Endothelial cell of umbilical vein (primary cell): ENCODE measurements around the gene AKT3. TPM values are rescaled to one million over a fixed set of nuclear protein-coding genes. Genes with fewer than 3 reads are reported as not detected.

Source experiments
- BruUV-seq: library from RNA; stranded (reverse); fragments of 400-500 nt; replicated peaks from 2 replicates; lab custom pipeline; 2021; lab: Mats Ljungman, UMichigan
- CTCF ChIA-PET: fragments of 300-600, 350-600 bp; sonication (Branson Sonifier 250); formaldehyde crosslinking; loops from one replicate; lab custom pipeline; 2021; ENCODE audit warnings: antibody characterized with exemption, inconsistent platforms; lab: Charles Lee
- POLR2A ChIA-PET: fragments of 300-600, 350-600 bp; sonication (Branson Sonifier 250); formaldehyde crosslinking; loops from one replicate; lab custom pipeline; 2021; ENCODE audit warnings: antibody characterized with exemption, inconsistent platforms; lab: Charles Lee
- DNase-seq: peaks from one replicate; pipeline ENCODE4 v3.0.0-alpha.2; 2011; ENCODE audit warnings: low read depth, low spot score
- FAIRE-seq: peaks from 2 replicates; lab custom pipeline; 2011; peaks lifted over from hg19 to GRCh38; lab: Jason Lieb, UNC
- H2AFZ ChIP-seq: 2 replicates; pipeline ENCODE4 v1.6.0; 2012; ENCODE audit warnings: low read depth, low read length, control low read depth, inconsistent platforms
- H3K27ac ChIP-seq: 2 replicates; pipeline ENCODE4 v1.5.1; 2011; ENCODE audit warnings: low read depth, mild to moderate bottlenecking, control low read depth, low read length, moderate library complexity; ENCODE audit not compliant: insufficient read depth
- H3K27me3 ChIP-seq, 2 experiments: 2 replicates each; pipeline versions ENCODE4 v1.6.0 to v1.6.1; 2011; ENCODE audit warnings: low read length in 2 of 2, mixed read lengths in 1 of 2; ENCODE audit not compliant: control insufficient read depth in 2 of 2, insufficient read depth in 2 of 2
- H3K36me3 ChIP-seq, 2 experiments: 2 replicates in 1 of 2; 3 replicates in 1 of 2; pipeline ENCODE4 v1.5.1; 2011; ENCODE audit warnings: low read length in 2 of 2, mild to moderate bottlenecking in 1 of 2, moderate library complexity in 1 of 2; ENCODE audit not compliant: control insufficient read depth in 2 of 2, insufficient read depth in 2 of 2; ENCODE audit errors: extremely low read depth in 1 of 2
- H3K4me1 ChIP-seq: 3 replicates; pipeline ENCODE4 v1.5.1; 2011; ENCODE audit warnings: mild to moderate bottlenecking, low read length; ENCODE audit not compliant: control insufficient read depth, insufficient read depth; ENCODE audit errors: extremely low read depth
- H3K4me2 ChIP-seq: 2 replicates; pipeline ENCODE4 v1.6.1; 2011; ENCODE audit warnings: low read length, control low read depth, mixed read lengths; ENCODE audit not compliant: insufficient read depth
- H3K4me3 ChIP-seq, 3 experiments: fragments of 200-600 bp in 1 of 3; sonication (generic), shearing (Covaris generic) in 1 of 3; replicated peaks in 1 of 3; 2 replicates each; pipeline ENCODE4 v1.5.1; 2011 to 2016; ENCODE audit warnings: control low read depth in 3 of 3, low read length in 3 of 3, mild to moderate bottlenecking in 2 of 3, inconsistent platforms in 1 of 3, low read depth in 1 of 3, moderate library complexity in 1 of 3; ENCODE audit not compliant: insufficient read depth in 1 of 3
- H3K79me2 ChIP-seq: 2 replicates; pipeline ENCODE4 v1.6.0; 2012; ENCODE audit warnings: low read length, inconsistent platforms; ENCODE audit not compliant: control insufficient read depth, insufficient read depth
- H3K9ac ChIP-seq: replicated peaks from 2 replicates; pipeline ENCODE3; 2011; ENCODE audit warnings: low read length, control low read depth; ENCODE audit not compliant: insufficient read depth; ENCODE audit errors: extremely low read depth
- H3K9me1 ChIP-seq: replicated peaks from 3 replicates; pipeline ENCODE4 v1.6.0; 2011; ENCODE audit warnings: mild to moderate bottlenecking, low read length; ENCODE audit not compliant: control insufficient read depth, insufficient read depth; ENCODE audit errors: extremely low read depth
- H3K9me3 ChIP-seq: replicated peaks from 2 replicates; pipeline ENCODE4 v1.5.1; 2012; ENCODE audit warnings: low read length, inconsistent platforms; ENCODE audit not compliant: control insufficient read depth, insufficient read depth
- H4K20me1 ChIP-seq: replicated peaks from 2 replicates; pipeline ENCODE3; 2011; ENCODE audit warnings: mild to moderate bottlenecking, low read length; ENCODE audit not compliant: control insufficient read depth, insufficient read depth; ENCODE audit errors: extremely low read depth
- FOS ChIP-seq: IDR thresholded peaks from 2 replicates; pipeline ENCODE4 v1.6.1; 2011; ENCODE audit warnings: mild to moderate bottlenecking, low read length, moderate library complexity, borderline replicate concordance; ENCODE audit not compliant: insufficient read depth
- GATA2 ChIP-seq: IDR thresholded peaks from 2 replicates; pipeline ENCODE4 v1.7.0; 2011; ENCODE audit warnings: low read depth, mild to moderate bottlenecking, moderate library complexity, mixed read lengths, low read length; ENCODE audit not compliant: insufficient read length, insufficient read depth
- JUN ChIP-seq: IDR thresholded peaks from 2 replicates; pipeline ENCODE4 v1.6.1; 2011; ENCODE audit warnings: borderline replicate concordance, low read depth; ENCODE audit not compliant: insufficient read length, insufficient read depth
- MYC ChIP-seq: IDR thresholded peaks from one replicate; pipeline ENCODE4 v1.6.1; 2011; ENCODE audit warnings: mild to moderate bottlenecking, low read depth, low read length
- POLR2A ChIP-seq: IDR thresholded peaks from 2 replicates; pipeline ENCODE4 v1.6.1; 2012; ENCODE audit warnings: low read depth, mild to moderate bottlenecking, control low read depth, low read length
- POLR2AphosphoS5 ChIP-seq: IDR thresholded peaks from 2 replicates; pipeline ENCODE4 v1.6.1; 2012; ENCODE audit warnings: low read depth, mild to moderate bottlenecking, control low read depth, low read length, moderate library complexity; ENCODE audit not compliant: insufficient read depth
- dilution Hi-C: fragments of 300-500 bp; cut with MboI; formaldehyde crosslinking; loops from one replicate; pipeline ENCODE4 v1.15.0; 2019; ENCODE audit warnings: low sequenced_read_pairs; ENCODE audit not compliant: extremely low pct_ligation_motif_present
- intact Hi-C: fragments of 100-400 bp; cut with micrococcal nuclease; formaldehyde crosslinking; loops from one replicate; pipeline ENCODE4 v1.10.0; 2022
- polyA plus RNA-seq, 4 experiments: library from polyadenylated mRNA; depleted of rRNA in 3 of 4; stranded (reverse) in 3 of 4; unstranded in 1 of 4; fragments of >200 nt; gene quantifications; 2 replicates each; pipeline versions ENCODE4 v1.2.1 to v1.2.3, GENCODE V29; 2011 to 2012; ENCODE audit warnings: missing spikeins in 1 of 4
- total RNA-seq: library from RNA; stranded (reverse); gene quantifications from 2 replicates; pipeline ENCODE4 v1.2.3, GENCODE V29; 2021
- TF ChIP-seq, protein P1 (sequence below): IDR thresholded peaks from 2 replicates; pipeline ENCODE4 v1.6.1; 2011; ENCODE audit not compliant: insufficient read depth, insufficient read length

The AKT3 gene
- total and polyA plus RNA-seq, 2 donors (not counting 3 experiments of a cell fraction or from before 2014, with no cell fraction given), result 20.6 to 97.1 TPM

DNA sequence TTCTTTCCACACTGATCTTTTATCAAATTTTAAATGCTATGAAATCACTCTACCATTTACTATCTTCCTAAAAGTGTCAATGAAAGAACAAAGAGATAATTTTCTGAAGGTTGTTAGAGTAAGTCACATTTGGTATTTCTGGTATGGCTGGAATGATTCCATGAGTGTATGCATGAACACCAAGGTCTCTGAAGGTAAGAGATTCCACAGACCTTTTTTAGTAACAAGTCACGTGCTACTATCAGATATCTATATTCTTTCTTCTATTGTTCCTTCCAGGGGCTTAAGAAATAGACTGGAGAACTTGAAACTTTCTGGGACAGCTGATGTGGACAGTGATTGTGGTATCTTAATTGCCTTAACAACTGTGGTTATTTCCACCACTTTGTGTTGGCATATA lies 329.2 kb downstream of the AKT3 start:
- H3K4me2 ChIP-seq, result no peak overlapping the region
- no peak overlapping the region for H3K27ac ChIP-seq
- FAIRE-seq, result no peak
- H4K20me1 ChIP-seq, result no peaks in the 10 kb centered on the region
- H3K9me1 ChIP-seq, result no peaks in the 10 kb centered on the region
- no TSS peak for BruUV-seq
- TF ChIP-seq, protein P1, sequence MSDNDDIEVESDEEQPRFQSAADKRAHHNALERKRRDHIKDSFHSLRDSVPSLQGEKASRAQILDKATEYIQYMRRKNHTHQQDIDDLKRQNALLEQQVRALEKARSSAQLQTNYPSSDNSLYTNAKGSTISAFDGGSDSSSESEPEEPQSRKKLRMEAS, result no peak
- no peak for TF ChIP-seq POLR2AphosphoS5
- no peak for TF ChIP-seq FOS
- TF ChIP-seq MYC, result no peak
- no peak for TF ChIP-seq GATA2
- TF ChIP-seq POLR2A, result no peak
- no peak for TF ChIP-seq JUN
- dilution Hi-C loops, result no loop called here
- peaks cover 3% of the 10 kb centered on the region for H3K9me3 ChIP-seq
- H3K36me3 ChIP-seq, result no peaks in the 10 kb centered on the region
- POLR2A ChIA-PET, result no interaction called here
- H3K4me1 ChIP-seq, result peaks cover 9% of the 10 kb centered on the region
- H2AFZ ChIP-seq, result no peak overlapping the region
- no peaks in the 10 kb centered on the region for H3K79me2 ChIP-seq
- DNase-seq, result no peak
- no peak overlapping the region for H3K4me3 ChIP-seq
- H3K27me3 ChIP-seq, result no peaks in the 10 kb centered on the region
- CTCF ChIA-PET, result no interaction called here
- intact Hi-C loops, result loop anchor here (10.0 kb wide), 1 partner anchor 224 kb away; no protein-coding TSS in a partner anchor
- H3K9ac ChIP-seq, result no peak overlapping the region

DNA sequence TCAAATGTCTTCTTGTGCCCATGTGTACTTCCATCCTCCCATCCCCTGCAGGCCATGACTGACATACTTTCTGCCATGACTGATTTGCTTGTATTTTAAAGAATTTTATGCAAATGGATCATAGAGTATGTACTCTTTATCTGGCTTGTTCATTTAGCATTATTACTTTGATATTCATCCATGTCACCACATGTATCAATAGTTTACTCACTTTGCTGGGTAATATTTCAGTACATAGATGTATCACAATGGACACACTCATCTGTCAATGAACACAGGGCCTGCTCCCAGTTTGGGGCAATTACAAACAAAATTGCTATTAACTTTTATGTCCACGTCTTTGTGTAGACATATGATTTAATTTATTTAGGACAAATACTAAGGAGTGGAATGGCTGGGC lies 335.1 kb downstream of the AKT3 start:
- DNase-seq (no peak), FAIRE-seq (no peak)
- intact Hi-C loops, result no loop called here
- Histone ChIP-seq H3K4me3 (no peak overlapping the region), H3K27me3 (no peaks in the 10 kb centered on the region), H3K4me2 (no peak overlapping the region), H3K4me1 (no peaks in the 10 kb centered on the region), H4K20me1 (no peaks in the 10 kb centered on the region), H3K9me3 (peaks cover 3% of the 10 kb centered on the region), H3K36me3 (peaks cover 2 to 6% of the 10 kb centered on the region in 2 experiments), H3K9ac (no peak overlapping the region), H3K79me2 (no peaks in the 10 kb centered on the region), H3K27ac (no peak overlapping the region), H2AFZ (no peak overlapping the region), H3K9me1 (no peaks in the 10 kb centered on the region)
- ChIA-PET CTCF (interaction anchor here (0.7 kb wide), 1 partner anchor 234 kb away, joined by 3 read pairs; no protein-coding TSS in a partner anchor), POLR2A (no interaction called here)
- no TSS peak for BruUV-seq
- TF ChIP-seq JUN (no peak), MYC (no peak)
- dilution Hi-C loops, result no loop called here
